GM20000 (cell line): Measurements from ENCODE around the gene SELENON.

ENCODE experiments used
- DNase-seq: peaks from one replicate; pipeline ENCODE4 v3.0.0; 2012; ENCODE audit warnings: low spot score
- TF ChIP-seq, protein P1 (sequence below): IDR thresholded peaks from 2 replicates; pipeline ENCODE4 v1.5.1; 2012; ENCODE audit warnings: mild to moderate bottlenecking, control low read depth; ENCODE audit errors: extremely low read depth, missing control alignments

The SELENON gene

DNA sequence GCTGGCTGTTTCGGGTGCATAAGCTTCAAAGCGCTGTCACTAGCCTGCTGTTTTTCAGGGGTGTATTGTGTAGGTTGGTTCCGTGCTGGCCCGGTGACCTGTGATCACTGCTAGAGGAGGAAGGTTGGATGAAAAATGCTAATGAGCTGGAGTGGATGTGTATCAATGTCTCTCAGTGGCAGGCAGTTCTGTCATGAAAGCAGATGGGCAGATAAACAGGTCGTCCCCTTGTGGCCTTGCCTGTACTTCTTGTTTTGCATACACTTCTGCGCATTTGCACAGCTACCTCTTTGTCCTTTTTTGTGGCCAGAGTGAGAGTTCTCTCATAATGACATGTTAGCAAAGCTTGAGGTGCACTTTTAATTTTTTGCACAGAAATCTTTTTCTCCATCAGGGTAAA lies 2.9 kb downstream of the SELENON start:
- peak; percentile 82 for DNase-seq
- TF ChIP-seq, protein P1, sequence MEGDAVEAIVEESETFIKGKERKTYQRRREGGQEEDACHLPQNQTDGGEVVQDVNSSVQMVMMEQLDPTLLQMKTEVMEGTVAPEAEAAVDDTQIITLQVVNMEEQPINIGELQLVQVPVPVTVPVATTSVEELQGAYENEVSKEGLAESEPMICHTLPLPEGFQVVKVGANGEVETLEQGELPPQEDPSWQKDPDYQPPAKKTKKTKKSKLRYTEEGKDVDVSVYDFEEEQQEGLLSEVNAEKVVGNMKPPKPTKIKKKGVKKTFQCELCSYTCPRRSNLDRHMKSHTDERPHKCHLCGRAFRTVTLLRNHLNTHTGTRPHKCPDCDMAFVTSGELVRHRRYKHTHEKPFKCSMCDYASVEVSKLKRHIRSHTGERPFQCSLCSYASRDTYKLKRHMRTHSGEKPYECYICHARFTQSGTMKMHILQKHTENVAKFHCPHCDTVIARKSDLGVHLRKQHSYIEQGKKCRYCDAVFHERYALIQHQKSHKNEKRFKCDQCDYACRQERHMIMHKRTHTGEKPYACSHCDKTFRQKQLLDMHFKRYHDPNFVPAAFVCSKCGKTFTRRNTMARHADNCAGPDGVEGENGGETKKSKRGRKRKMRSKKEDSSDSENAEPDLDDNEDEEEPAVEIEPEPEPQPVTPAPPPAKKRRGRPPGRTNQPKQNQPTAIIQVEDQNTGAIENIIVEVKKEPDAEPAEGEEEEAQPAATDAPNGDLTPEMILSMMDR = no peak

DNA sequence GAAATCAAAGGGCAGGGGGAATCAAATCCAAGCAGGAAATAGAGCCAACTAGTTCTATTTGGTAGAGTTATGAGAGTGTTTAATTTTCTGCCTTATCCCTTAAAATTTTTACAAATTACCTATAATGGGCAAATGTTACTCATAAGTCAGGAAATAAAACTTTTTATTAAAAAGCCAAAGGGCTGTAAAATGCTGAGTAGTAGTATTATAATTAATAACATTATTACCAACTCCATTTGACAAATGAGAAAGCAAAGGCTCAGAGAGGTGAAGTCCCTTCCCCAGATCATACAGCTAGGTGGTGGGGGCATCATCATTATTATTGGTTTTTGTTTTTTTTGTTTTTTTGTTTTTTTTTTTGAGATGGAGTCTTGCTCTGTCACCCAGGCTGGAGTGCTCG lies 3.4 kb downstream of the SELENON start:
- TF ChIP-seq, protein P1 = no peak
- DNase-seq = no peak

DNA sequence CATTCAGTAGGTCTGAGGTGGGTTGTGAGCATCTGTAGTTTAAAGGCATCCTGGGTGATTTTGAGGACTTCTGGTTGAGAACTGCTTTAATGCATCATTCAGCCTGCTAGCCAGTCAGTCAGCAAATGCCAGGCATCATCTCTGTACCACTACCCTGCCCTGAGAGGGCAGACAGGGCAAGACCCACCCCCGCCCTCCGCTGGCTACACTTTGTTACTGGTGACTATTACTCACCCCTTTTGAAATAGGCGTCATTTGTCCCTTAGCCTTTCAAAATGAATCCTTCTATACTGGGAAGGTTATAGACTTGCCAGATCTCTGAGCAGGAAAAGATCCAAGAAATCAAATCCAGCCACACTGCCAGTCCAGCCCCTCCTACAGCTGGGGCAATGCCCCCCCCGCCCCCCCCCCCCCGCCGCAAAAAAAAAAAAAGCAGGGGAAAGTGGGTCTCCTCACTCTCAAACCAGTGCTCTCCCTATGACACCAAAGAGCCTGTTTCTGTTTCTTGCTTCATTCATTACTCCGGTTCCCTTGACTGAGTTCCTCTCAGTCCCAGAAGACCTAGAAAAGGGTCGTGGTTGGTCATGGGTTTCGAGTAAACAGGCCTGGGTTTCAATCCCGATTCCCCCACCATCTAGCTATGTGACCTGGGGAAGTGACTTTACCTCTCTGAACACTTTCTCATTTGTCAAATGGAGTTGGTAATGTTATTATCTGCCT lies 4.4 kb downstream of the SELENON start:
- peak; percentile 74 for DNase-seq
- TF ChIP-seq, protein P1 = no peak

DNA sequence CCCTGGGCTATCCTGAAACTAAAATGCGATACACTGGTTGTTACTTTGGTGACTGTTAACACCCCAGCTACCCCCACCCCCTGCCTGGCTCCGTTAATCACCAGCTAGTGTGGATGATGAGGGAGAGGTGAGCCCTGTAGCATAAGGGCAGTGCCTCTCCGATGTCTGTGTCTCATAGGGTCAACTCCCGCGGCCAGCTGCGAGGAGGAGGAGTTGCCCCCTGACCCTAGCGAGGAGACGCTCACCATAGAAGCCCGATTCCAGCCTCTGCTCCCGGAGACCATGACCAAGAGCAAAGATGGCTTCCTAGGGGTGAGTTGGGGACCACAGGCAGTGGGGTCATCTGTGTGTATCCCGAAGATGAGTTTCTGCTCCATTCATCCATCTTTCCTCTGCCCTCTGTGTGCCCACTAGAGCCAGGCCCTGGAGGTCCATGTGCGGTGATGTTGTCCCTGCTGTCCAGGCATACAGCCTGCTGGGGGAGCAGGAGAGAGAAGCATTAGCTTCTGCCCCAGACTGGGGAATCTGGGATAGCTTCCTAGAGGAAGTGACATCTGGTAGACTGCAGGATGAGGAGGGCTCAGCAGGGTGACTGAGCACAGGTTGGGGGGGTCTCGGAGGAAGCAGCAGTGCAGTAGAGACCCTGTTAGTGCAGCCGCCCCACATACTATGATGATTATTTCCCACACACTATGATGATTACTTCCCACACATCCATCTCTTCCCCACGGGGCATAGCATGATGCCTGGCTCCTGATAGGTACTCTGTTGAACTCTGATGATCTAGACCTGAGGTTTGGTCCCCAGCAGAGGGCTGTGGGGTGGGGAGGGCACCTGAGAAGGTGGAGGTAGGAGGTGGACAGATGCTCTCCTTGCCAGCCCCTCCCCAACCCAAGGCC lies 5.2 kb downstream of the SELENON start:
- peak; percentile 11 for DNase-seq
- TF ChIP-seq, protein P1 = no peak

DNA sequence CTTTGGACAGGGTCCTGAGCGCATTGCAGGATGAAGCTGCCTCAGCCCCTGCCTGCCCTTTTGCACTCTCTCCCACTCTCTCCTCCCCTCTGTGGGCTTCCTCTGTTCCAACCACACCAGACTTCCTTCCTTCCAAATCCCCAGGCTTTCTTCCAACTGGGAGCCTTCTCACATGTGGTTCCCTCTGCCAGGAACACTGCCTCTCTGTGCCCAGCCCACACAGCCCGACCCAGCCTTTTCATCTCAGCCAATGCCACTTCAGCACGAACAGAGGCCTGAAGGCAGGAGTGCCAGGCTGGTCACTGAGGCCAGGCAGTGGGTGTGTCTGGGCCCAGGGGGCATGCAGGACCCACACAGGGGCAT lies 5.9 kb downstream of the SELENON start:
- TF ChIP-seq, protein P1 = no peak
- DNase-seq = no peak

DNA sequence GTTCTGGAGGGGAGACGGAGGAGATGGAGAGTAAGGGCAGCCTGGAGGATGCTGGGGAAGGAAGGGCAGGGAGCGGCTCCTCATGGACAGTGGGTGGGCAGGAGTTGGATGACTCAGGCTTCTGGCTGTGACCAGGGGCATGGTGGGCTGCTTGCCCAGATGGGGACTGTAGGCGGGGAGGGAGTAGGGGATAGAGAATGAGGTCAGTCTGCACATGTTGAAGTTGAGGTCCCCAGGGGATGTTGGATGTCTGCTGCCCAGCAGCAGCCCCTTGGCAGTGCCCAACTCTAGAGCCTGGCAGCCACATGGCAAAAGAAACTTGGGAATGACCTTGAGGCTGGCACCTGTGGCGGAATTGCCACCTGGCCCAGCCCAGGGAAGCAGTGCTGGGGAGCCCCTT lies 6.4 kb downstream of the SELENON start:
- DNase-seq = no peak
- TF ChIP-seq, protein P1 = no peak
